HG03095 (cell line): Measurements from ENCODE around the gene GTF2H2.
"Not testable (repeated sequence)": the region's sequence is repeated elsewhere in the genome, so short reads cannot be mapped to it uniquely, and the experiment has no call there.

Source experiments
- ATAC-seq: cut with Tn5 transposase; IDR thresholded peaks from one replicate; pipeline ENCODE4 v1.9.1; 2021; ENCODE audit warnings: moderate library complexity; ENCODE audit not compliant: unreplicated experiment

The GTF2H2 gene

GRCh38 chr5:71067262-71067928, at the start of gene GTF2H2:
Gene GTF2H2 (minus strand): TSS chr5:71067676. CDS start chr5:71062763, 4,913 bp downstream.
- peak; percentile 93 for ATAC-seq

DNA sequence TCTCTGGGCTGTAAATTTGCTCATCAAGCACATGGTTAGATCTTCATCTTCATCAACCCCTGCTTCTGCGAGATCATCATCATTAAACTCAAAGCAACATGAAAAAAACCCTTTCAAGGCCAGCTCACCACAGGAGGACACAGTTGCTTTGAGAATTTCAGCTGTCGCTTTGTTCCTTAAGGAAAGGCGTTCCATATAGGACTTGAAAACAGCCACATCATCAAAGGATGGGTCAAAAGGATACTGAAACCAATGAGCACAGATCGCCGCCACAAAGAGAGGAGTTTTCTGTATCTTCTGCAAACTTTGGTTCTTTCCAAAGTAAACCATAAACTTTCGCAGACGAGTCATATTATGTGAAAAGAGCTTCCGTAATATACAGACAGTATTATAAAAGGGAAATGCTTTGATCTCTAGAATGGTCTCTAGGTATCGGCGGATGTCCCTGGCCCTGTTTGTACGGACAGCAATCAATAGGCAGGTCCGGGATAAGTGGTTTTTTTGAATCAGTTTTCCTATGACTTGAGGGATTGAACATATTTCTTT, 42.3 kb upstream of the GTF2H2 start:
- ATAC-seq = not testable (repeated sequence)

DNA sequence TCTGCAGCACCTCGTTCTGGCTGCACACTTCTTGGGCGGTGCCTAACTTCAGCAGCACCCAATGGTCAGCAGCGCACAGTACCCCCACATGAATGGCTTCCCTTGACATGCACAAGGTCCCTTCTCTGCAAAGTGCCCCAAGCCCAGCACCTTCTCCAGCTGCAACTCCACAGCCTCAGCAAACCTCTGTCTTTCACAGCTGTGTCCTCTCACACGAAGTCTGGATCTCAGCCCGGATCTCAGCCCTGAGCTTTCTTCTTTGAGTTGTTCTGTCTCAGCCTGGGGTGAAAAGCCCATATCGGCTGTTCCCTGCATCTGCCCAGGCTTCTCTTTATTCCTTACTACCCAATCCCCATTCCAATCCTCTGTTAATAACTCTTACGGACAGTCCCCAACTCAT, 32.5 kb upstream of the GTF2H2 start:
- not testable (repeated sequence) for ATAC-seq

- not testable (repeated sequence) for ATAC-seq
Observed at GRCh38 chr5:71097930-71098203, 30.4 kb upstream of the GTF2H2 start.

DNA sequence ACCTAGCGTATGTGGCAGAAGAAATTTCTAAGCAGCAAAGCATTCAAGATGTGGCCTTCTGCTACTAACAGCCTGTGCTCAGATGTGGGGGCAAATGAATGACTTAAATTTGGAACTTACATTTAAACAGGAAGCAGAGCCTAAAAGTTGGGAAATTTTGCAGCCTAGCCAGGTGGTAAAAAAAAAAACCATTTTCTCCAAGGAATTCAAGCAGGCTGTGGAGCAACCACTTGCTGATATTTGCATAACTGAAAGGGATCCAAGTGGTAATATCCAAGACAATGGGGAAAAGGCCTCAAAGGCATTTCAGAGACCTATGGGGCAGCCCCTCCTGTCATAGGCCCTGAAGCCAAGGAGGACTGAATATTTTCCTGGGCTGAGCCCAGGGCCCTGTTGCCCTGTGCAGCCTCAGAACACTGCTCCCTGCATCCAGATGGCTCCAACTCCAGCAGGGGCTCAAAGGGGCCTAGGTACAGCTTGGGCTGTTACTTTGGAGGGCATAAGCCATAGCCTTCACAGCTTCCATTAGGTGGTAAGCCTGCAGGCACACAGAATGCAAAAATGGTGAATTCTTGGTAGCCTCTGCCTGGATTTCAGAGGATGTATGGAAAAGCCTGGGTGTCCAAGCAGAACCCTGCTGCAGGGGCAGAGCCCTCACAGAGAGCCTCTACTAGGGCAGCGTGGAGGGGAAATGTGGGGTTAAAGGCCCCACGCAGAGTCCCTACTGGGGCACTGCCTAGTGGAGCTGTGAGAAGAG, 29.9 kb upstream of the GTF2H2 start:
- not testable (repeated sequence) for ATAC-seq

- not testable (repeated sequence) for ATAC-seq
Observed at GRCh38 chr5:71089773-71090172, 22.3 kb upstream of the GTF2H2 start.

DNA sequence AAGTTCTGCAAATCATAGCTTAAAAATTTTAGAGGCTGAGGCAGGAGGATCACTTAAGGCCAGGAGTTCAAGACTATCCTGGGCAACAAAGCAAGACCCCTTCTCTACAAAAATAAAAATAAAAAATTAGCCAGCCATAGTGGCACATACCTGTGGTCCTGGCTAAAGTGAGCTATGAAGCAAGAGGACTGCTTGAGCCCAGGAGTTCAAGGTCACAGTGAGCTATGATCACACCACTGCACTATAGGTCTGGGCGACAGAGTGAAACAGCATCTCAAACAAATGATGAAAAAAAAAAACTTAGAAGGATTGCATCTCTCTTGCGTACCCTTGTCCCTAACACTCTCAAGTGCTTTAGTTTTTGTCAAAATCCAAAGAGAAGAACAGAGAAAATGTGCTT, 21.3 kb upstream of the GTF2H2 start:
- not testable (repeated sequence) for ATAC-seq

GRCh38 chr5:71086145-71086544, 18.7 kb upstream of the GTF2H2 start:
- not testable (repeated sequence) for ATAC-seq

GRCh38 chr5:71084280-71085063, 17.0 kb upstream of the GTF2H2 start:
- not testable (repeated sequence) for ATAC-seq

- ATAC-seq = not testable (repeated sequence)
Observed at GRCh38 chr5:71082898-71083297, 15.4 kb upstream of the GTF2H2 start.

GRCh38 chr5:71082340-71082739, 14.9 kb upstream of the GTF2H2 start:
- not testable (repeated sequence) for ATAC-seq

DNA sequence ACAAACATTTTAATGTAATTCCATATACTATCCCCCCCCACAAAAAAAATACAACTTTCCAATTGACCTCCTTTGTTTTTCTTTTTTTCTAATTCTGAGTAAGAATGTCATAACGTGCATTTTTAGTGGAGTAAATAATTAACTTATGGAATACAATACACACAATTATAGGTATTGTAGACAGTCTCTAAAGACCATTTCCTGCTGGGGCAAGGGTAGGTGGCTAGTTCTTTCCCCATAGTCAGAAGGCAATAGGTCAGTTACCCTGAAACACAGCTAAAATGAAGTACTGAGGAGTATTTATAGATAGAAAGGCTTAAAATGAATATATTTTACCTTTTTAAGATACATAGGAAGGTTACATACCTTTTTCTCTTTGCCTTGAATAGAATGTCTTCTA, 6.2 kb downstream of the GTF2H2 start:
- not testable (repeated sequence) for ATAC-seq

- not testable (repeated sequence) for ATAC-seq
Observed at GRCh38 chr5:71059426-71059825, 8.1 kb downstream of the GTF2H2 start.

- ATAC-seq = not testable (repeated sequence)
Observed at GRCh38 chr5:71044808-71045207, 22.7 kb downstream of the GTF2H2 start.

DNA sequence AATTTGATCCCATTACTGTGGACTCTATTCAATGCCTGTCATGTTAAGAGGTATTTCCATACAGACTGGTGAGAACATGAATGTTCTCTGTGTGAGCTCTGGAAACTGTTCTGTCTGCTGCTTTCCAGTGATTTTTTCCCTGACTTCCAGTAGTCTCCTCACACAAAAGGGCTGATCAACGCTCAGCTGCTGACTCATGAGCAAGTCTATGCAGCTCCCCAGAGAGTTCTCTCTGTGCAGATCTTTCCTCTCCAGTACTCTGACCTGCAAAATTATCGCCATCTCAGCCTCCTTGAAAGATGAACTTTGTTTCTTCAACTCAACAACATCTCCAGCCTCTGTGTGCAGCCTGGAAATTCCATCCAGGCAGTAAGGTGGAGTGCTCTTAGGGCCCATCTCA, 23.3 kb downstream of the GTF2H2 start:
- not testable (repeated sequence) for ATAC-seq

GRCh38 chr5:71031046-71031776, 36.3 kb downstream of the GTF2H2 start:
- ATAC-seq = not testable (repeated sequence)

DNA sequence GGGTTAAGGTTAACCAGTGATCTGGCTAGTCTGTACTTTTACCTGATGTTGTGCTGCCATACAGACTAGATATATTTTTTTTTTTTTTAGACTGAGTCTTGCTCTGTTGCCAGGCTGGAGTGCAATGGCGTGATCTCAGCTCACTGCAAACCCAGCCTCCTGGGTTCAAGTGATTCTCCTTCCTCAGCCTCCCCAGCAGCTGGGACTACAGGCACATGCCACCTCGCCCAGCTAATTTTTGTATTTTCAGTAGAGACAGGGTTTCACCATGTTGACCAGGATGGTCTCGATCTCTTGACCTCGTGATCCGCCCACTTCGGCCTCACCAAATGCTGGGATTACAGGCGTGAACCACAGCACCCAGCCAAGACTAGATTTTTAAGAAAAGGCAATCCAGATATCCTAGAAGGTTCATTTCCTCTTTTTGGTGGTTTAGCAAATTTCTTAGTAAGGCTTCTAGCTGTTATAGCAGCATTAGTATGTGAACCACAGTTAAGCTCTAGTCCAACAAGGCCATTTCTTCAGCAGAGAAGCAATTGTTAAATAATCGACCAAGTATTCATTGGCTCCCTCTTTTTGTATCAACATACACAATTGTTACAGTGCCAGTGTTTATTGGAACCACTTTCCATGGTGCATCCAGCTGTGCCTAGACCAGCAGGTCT, 42.1 kb downstream of the GTF2H2 start, which contains the start of gene NAIP:
TSS of gene NAIP (minus strand) at position 51 of the 665 bp plus-strand sequence. CDS start 12,424 bp downstream, outside the sequence.
- ATAC-seq = not testable (repeated sequence)

DNA sequence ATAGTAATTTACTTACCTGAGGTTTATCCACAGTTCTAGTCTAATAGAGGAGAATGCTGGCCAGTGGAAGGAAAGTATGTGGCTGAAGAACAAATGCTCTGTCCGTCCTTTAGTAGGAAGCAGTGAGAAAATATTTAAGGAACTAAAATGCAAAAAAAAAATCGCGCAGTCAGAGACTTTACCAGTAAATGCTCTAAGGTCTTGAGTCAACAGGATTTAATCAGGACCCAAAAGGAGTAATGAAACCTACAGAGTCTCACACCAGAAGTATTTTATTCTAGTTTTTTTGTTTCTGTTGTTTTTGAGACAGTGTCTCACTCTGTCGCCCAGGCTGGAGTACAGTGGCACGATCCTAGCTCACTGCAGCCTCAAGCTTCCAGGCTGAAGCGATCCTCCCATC, 46.8 kb downstream of the GTF2H2 start:
- ATAC-seq = not testable (repeated sequence)

- ATAC-seq = not testable (repeated sequence)
Observed at GRCh38 chr5:71018376-71019005, 49.0 kb downstream of the GTF2H2 start.
